Endothelial cell of umbilical vein (primary cell): ENCODE measurements around the gene PLXNA4. TPM values are rescaled to one million over a fixed set of nuclear protein-coding genes. Genes with fewer than 3 reads are reported as not detected.

Experiments used
- BruUV-seq: library from RNA; stranded (reverse); fragments of 400-500 nt; replicated peaks from 2 replicates; lab custom pipeline; 2021; lab: Mats Ljungman, UMichigan
- CTCF ChIA-PET: fragments of 300-600, 350-600 bp; sonication (Branson Sonifier 250); formaldehyde crosslinking; loops from one replicate; lab custom pipeline; 2021; ENCODE audit warnings: antibody characterized with exemption, inconsistent platforms; lab: Charles Lee
- POLR2A ChIA-PET: fragments of 300-600, 350-600 bp; sonication (Branson Sonifier 250); formaldehyde crosslinking; loops from one replicate; lab custom pipeline; 2021; ENCODE audit warnings: antibody characterized with exemption, inconsistent platforms; lab: Charles Lee
- DNase-seq: peaks from one replicate; pipeline ENCODE4 v3.0.0-alpha.2; 2011; ENCODE audit warnings: low read depth, low spot score
- FAIRE-seq: peaks from 2 replicates; lab custom pipeline; 2011; peaks lifted over from hg19 to GRCh38; lab: Jason Lieb, UNC
- H2AFZ ChIP-seq: 2 replicates; pipeline ENCODE4 v1.6.0; 2012; ENCODE audit warnings: low read depth, low read length, control low read depth, inconsistent platforms
- H3K27ac ChIP-seq: 2 replicates; pipeline ENCODE4 v1.5.1; 2011; ENCODE audit warnings: low read depth, mild to moderate bottlenecking, control low read depth, low read length, moderate library complexity; ENCODE audit not compliant: insufficient read depth
- H3K27me3 ChIP-seq, 2 experiments: 2 replicates each; pipeline versions ENCODE4 v1.6.0 to v1.6.1; 2011; ENCODE audit warnings: low read length in 2 of 2, mixed read lengths in 1 of 2; ENCODE audit not compliant: control insufficient read depth in 2 of 2, insufficient read depth in 2 of 2
- H3K36me3 ChIP-seq, 2 experiments: 2 replicates in 1 of 2; 3 replicates in 1 of 2; pipeline ENCODE4 v1.5.1; 2011; ENCODE audit warnings: low read length in 2 of 2, mild to moderate bottlenecking in 1 of 2, moderate library complexity in 1 of 2; ENCODE audit not compliant: control insufficient read depth in 2 of 2, insufficient read depth in 2 of 2; ENCODE audit errors: extremely low read depth in 1 of 2
- H3K4me1 ChIP-seq: 3 replicates; pipeline ENCODE4 v1.5.1; 2011; ENCODE audit warnings: mild to moderate bottlenecking, low read length; ENCODE audit not compliant: control insufficient read depth, insufficient read depth; ENCODE audit errors: extremely low read depth
- H3K4me2 ChIP-seq: 2 replicates; pipeline ENCODE4 v1.6.1; 2011; ENCODE audit warnings: low read length, control low read depth, mixed read lengths; ENCODE audit not compliant: insufficient read depth
- H3K4me3 ChIP-seq, 3 experiments: fragments of 200-600 bp in 1 of 3; sonication (generic), shearing (Covaris generic) in 1 of 3; replicated peaks in 1 of 3; 2 replicates each; pipeline ENCODE4 v1.5.1; 2011 to 2016; ENCODE audit warnings: control low read depth in 3 of 3, low read length in 3 of 3, mild to moderate bottlenecking in 2 of 3, inconsistent platforms in 1 of 3, low read depth in 1 of 3, moderate library complexity in 1 of 3; ENCODE audit not compliant: insufficient read depth in 1 of 3
- H3K79me2 ChIP-seq: 2 replicates; pipeline ENCODE4 v1.6.0; 2012; ENCODE audit warnings: low read length, inconsistent platforms; ENCODE audit not compliant: control insufficient read depth, insufficient read depth
- H3K9ac ChIP-seq: replicated peaks from 2 replicates; pipeline ENCODE3; 2011; ENCODE audit warnings: low read length, control low read depth; ENCODE audit not compliant: insufficient read depth; ENCODE audit errors: extremely low read depth
- H3K9me1 ChIP-seq: replicated peaks from 3 replicates; pipeline ENCODE4 v1.6.0; 2011; ENCODE audit warnings: mild to moderate bottlenecking, low read length; ENCODE audit not compliant: control insufficient read depth, insufficient read depth; ENCODE audit errors: extremely low read depth
- H3K9me3 ChIP-seq: replicated peaks from 2 replicates; pipeline ENCODE4 v1.5.1; 2012; ENCODE audit warnings: low read length, inconsistent platforms; ENCODE audit not compliant: control insufficient read depth, insufficient read depth
- H4K20me1 ChIP-seq: replicated peaks from 2 replicates; pipeline ENCODE3; 2011; ENCODE audit warnings: mild to moderate bottlenecking, low read length; ENCODE audit not compliant: control insufficient read depth, insufficient read depth; ENCODE audit errors: extremely low read depth
- CTCF ChIP-seq, 2 donors: IDR thresholded peaks; 1 replicate in 1 of 2; 2 replicates in 1 of 2; pipeline ENCODE4 v1.5.1; 2011; ENCODE audit warnings: low read length in 2 of 2, mild to moderate bottlenecking in 2 of 2, moderate library complexity in 2 of 2, control low read depth in 1 of 2, inconsistent platforms in 1 of 2, low read depth in 1 of 2; ENCODE audit not compliant: insufficient read depth in 1 of 2; ENCODE audit errors: extremely low read depth in 1 of 2
- EZH2 ChIP-seq: IDR thresholded peaks from 2 replicates; pipeline ENCODE4 v1.6.1; 2012; ENCODE audit warnings: borderline replicate concordance, low read depth, mild to moderate bottlenecking, moderate library complexity, low read length, inconsistent platforms; ENCODE audit not compliant: severe bottlenecking
- FOS ChIP-seq: IDR thresholded peaks from 2 replicates; pipeline ENCODE4 v1.6.1; 2011; ENCODE audit warnings: mild to moderate bottlenecking, low read length, moderate library complexity, borderline replicate concordance; ENCODE audit not compliant: insufficient read depth
- GATA2 ChIP-seq: IDR thresholded peaks from 2 replicates; pipeline ENCODE4 v1.7.0; 2011; ENCODE audit warnings: low read depth, mild to moderate bottlenecking, moderate library complexity, mixed read lengths, low read length; ENCODE audit not compliant: insufficient read length, insufficient read depth
- JUN ChIP-seq: IDR thresholded peaks from 2 replicates; pipeline ENCODE4 v1.6.1; 2011; ENCODE audit warnings: borderline replicate concordance, low read depth; ENCODE audit not compliant: insufficient read length, insufficient read depth
- MYC ChIP-seq: IDR thresholded peaks from one replicate; pipeline ENCODE4 v1.6.1; 2011; ENCODE audit warnings: mild to moderate bottlenecking, low read depth, low read length
- POLR2A ChIP-seq: IDR thresholded peaks from 2 replicates; pipeline ENCODE4 v1.6.1; 2012; ENCODE audit warnings: low read depth, mild to moderate bottlenecking, control low read depth, low read length
- POLR2AphosphoS5 ChIP-seq: IDR thresholded peaks from 2 replicates; pipeline ENCODE4 v1.6.1; 2012; ENCODE audit warnings: low read depth, mild to moderate bottlenecking, control low read depth, low read length, moderate library complexity; ENCODE audit not compliant: insufficient read depth
- dilution Hi-C: fragments of 300-500 bp; cut with MboI; formaldehyde crosslinking; loops from one replicate; pipeline ENCODE4 v1.15.0; 2019; ENCODE audit warnings: low sequenced_read_pairs; ENCODE audit not compliant: extremely low pct_ligation_motif_present
- intact Hi-C: fragments of 100-400 bp; cut with micrococcal nuclease; formaldehyde crosslinking; loops from one replicate; pipeline ENCODE4 v1.10.0; 2022
- polyA plus RNA-seq, 4 experiments: library from polyadenylated mRNA; depleted of rRNA in 3 of 4; stranded (reverse) in 3 of 4; unstranded in 1 of 4; fragments of >200 nt; gene quantifications; 2 replicates each; pipeline versions ENCODE4 v1.2.1 to v1.2.3, GENCODE V29; 2011 to 2012; ENCODE audit warnings: missing spikeins in 1 of 4
- total RNA-seq: library from RNA; stranded (reverse); gene quantifications from 2 replicates; pipeline ENCODE4 v1.2.3, GENCODE V29; 2021
- TF ChIP-seq, protein P1 (sequence below): IDR thresholded peaks from 2 replicates; pipeline ENCODE4 v1.6.1; 2011; ENCODE audit not compliant: insufficient read depth, insufficient read length

The PLXNA4 gene
- total and polyA plus RNA-seq, 2 donors (not counting 3 experiments of a cell fraction or from before 2014, with no cell fraction given): 12.1 to 20.4 TPM

- Histone ChIP-seq H3K27ac (no peak overlapping the region), H3K4me1 (no peaks in the 10 kb centered on the region), H3K4me2 (no peak overlapping the region), H2AFZ (no peak overlapping the region), H3K4me3 (no peak overlapping the region), H4K20me1 (no peaks in the 10 kb centered on the region), H3K9me3 (no peaks in the 10 kb centered on the region), H3K9ac (no peak overlapping the region), H3K9me1 (no peaks in the 10 kb centered on the region), H3K27me3 (no peaks in the 10 kb centered on the region), H3K36me3 (peaks cover 0 to 3% of the 10 kb centered on the region in 2 experiments), H3K79me2 (no peaks in the 10 kb centered on the region)
- BruUV-seq: no TSS peak
- intact Hi-C loops (no loop called here), dilution Hi-C loops (no loop called here)
- TF ChIP-seq POLR2AphosphoS5: no peak
- TF ChIP-seq EZH2: no peak
- TF ChIP-seq, protein P1, sequence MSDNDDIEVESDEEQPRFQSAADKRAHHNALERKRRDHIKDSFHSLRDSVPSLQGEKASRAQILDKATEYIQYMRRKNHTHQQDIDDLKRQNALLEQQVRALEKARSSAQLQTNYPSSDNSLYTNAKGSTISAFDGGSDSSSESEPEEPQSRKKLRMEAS: no peak
- TF ChIP-seq JUN: no peak
- TF ChIP-seq POLR2A: no peak
- no peak for TF ChIP-seq MYC
- no peak for TF ChIP-seq CTCF (IDR thresholded peaks at IDR 0.05; ENCODE audit: extremely low read depth in 1 of 2, insufficient read depth in 1 of 2, low read depth in 1 of 2, low read length in 2 of 2)
- TF ChIP-seq GATA2: no peak
- no peak for TF ChIP-seq FOS
- ChIA-PET CTCF (no interaction called here), POLR2A (no interaction called here)
- DNase-seq (no peak), FAIRE-seq (no peak)
Observed at GRCh38 chr7:132193898-132194297, 382.4 kb downstream of the PLXNA4 start.
